ENCODE results near the gene ERMAP.
"Not testable (repeated sequence)": the region's sequence is repeated elsewhere in the genome, so short reads cannot be mapped to it uniquely, and the experiment has no call there.

Gene ERMAP

DNA sequence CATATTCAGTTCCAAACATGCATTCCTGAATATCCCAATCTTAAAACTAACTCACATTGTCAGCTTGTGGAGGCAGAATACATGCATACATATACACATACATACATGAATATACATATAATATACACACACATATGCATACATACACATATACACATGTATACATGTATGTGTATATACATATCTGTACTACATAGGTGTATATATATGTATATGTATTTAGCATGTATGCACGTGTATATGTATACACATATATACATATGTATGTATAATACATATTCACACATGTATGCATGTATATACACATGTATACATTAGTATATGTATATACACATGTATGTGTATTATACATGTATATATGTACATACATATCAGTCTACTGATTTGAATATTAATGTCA is 28.3 kb downstream of the ERMAP start:
- no peak for DNase-seq (ENCODE audit: low read depth)

DNA sequence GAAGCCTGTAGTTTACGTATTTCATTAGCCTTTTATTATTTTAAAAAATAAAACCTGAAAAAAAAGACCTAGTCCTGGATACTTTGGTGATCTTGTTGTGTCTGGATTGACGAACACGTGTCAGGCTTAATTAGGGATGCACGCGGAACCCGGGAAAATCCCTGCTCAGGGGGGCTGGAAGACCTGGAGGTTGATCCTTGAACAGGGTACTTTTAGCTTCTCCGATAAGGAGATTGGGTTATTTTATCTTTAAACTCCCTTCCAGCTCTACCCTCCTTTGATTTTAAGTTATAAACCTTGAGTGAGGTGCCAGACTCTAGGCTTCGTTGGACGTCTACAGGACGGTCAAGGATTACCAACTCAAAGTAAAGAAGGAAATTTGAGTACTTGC is 28.9 kb downstream of the ERMAP start:
- DNase-seq (ENCODE audit: low read depth), result no peak

DNA sequence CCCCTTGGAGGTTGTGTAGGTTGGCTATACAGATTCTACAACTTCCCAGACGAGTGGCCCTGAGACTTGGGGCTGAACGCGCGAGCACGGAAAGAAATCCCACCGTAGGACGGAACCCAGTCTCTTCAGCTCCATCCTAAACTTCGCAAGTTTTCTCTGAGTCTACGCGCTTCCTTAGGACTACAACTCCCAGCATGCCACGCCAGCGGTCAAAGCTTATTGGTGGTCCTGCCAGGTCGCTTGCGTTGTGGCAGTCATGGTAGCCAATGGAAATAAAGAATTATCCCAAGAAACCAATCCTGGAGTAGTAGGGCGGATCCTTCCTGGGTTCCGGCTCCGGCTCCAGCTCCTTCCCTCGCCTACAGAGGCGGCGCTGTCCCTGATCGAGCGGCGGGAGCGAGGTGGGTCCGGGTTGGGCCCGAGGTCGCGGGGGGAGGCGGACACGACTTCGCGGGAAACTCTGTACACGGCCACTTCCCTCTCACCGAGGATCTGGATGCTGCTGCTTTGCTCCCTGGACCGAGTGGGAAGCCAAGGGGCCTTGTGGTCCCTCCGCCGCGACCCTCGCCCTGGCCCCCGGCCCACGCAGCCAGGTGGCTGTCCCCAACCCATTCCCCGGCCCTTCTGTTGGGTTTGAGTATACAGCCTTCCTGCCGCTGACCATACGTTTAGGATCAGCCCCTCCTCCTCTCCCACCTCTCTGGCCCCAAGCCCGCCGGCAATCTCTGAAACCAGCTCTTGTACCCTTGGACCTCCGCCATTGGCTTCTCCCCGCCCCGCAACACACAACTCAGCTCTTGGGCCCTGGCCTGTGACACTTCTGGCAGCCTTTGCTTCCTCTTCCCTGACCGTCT is 29.6 kb downstream of the ERMAP start, which contains the start of gene ZNF691:
TSS of gene ZNF691 (plus strand) at position 357 of the 854 bp plus-strand sequence. CDS start 3,046 bp downstream, outside the sequence.
- peak; percentile 83 for DNase-seq (ENCODE audit: low read depth)

DNA sequence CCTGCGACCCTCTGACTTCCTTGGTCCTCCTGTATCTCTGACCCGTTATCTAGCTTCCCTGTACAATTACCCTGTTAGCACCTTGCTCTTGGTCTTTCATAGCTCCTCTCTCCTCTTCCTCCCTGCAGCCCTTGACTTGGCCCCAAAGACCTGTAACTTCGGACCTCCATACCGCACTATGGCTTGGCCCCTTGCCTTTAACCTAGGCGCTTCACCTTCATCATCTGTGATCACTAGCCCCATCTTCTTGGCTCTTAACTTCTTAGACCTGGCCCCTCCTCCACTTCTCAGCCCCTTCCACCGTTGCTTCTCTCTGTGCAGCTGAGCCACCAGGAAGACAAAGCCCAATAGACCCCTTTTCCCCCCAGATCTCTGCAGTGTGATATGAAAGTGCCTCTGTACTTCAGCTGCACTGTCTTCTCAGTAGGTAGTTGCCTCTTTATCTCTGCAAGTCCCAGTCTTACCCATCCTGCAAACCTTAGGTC is 30.2 kb downstream of the ERMAP start:
- DNase-seq (ENCODE audit: low read depth), result no peak

DNA sequence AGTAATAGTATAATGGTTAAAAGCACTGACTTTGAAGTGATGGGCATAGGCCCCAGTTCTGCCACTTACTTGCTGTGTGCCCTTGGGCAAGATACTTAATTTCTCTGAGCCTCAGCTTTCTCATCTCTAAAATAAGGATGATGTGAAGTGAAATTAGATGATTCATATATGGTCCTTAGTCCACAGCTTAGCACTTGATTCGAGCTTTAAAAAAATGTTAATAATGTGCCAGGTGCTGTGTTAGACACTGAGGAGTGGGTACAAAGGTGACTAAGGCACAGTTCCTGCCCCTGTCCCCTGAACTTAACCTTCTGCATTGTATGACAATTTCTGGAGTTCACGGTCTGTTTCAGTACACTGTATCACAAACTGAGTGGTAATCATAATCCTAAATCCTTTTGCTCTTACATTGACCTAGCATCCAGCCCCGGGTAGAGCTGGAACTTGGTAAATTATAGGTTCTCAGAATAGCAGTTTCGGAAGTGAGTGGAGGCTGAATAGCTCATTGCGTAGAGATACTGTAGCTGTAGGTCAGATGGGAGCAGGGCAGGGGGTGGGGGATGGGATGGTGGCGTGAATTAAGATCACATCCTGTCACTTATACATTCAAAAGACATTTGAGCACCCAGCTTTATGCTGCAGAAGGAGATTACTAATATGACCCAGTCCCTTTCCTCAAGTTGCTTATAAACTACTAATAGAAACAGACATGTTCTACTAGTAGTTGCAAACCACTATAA is 31.0 kb downstream of the ERMAP start:
- DNase-seq (ENCODE audit: low read depth), result no peak

DNA sequence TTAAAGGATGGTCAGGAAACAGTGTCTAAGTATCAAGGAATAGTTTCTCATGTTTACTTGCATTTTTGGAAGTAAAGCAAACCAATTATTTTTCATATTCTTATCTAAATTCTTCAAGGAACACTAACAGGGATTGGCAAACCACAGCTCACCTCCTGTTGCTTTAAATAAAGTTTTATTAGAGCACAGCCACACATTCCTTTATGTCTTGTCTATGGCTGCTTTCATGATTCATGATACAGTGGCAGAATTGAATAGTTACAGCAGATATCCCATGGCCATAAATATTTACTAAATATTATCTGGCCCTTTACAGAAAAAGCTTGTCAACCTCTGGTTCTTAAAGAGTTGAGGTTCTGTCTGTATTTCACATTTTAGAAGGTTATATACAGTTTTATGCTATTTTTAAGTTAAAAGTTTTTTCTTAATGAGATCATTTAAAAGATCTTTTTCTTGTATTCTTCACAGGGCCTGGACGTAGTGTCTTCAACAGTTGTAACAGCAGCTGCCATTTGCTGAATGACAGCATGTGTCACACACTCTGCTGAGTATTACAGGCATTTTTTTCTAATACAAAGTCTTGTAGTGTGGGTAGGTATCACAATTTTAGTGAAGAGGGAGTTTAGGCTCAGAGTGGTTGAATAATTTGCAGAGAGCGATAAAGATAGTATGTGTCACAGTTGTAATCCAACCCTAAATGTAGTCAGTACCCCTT is 32.1 kb downstream of the ERMAP start:
- DNase-seq (ENCODE audit: low read depth), result no peak

DNA sequence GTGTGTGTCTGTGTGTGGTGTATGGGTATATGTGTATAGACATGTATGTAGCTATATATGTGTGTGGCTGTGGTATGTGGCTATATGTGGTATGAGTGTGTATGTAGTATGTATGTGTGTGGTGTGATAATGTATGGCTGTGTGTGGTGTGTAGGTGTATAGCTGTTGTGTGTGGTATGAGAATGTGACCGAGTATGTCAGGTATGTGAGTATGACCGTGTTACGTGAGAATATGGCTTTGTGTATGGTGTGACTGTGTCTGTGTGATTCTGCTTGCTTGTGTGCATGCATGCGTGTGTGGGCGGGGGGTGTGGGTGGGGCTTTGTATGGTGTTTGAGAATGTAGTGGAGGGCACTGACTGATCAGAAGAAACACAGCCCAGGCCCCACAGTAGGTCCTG is 33.0 kb downstream of the ERMAP start:
- no peak for DNase-seq (ENCODE audit: low read depth)

DNA sequence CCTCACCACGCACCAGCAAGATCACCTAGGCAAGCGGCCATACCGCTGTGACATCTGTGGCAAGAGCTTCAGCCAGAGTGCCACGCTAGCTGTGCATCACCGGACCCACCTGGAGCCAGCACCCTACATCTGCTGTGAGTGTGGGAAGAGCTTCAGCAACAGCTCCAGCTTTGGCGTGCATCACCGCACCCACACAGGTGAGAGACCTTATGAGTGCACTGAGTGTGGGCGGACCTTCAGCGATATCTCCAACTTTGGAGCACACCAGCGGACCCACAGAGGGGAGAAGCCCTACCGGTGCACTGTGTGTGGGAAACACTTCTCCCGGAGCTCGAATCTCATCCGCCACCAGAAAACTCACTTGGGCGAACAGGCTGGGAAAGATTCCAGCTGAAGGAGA is 34.5 kb downstream of the ERMAP start:
- DNase-seq (ENCODE audit: low read depth), result no peak

DNA sequence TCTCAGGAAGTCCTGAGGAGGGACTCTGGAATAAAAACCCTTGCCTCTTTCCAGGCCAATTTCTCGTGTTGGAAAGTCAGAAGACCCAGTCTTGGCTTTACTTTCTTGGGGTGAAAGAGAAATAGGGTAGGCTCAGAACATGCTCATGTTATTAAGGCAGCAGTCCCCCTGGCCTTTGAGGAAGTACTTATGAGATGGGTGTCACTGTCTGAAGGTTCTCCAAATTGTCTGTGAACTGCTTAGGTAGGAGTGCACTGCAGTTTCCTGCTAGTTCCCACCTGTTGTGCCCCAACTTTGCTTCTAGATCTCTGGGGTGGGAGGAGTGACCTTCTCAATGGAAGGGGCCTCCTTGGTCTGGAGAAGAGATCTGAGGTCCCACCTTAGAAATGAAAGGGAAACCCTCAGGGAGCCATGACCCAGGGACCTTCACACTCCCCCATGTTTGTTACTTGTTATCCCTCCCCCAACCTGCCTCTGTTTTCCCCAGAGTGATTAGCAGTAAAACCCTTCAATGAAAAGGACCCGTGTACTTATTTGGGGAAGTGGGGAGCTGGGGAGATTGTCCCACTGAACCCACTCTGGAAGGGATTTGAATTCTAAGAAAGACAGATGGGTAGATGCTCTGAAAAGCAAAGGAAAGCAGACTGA is 35.2 kb downstream of the ERMAP start:
- no peak for DNase-seq (ENCODE audit: low read depth)

DNA sequence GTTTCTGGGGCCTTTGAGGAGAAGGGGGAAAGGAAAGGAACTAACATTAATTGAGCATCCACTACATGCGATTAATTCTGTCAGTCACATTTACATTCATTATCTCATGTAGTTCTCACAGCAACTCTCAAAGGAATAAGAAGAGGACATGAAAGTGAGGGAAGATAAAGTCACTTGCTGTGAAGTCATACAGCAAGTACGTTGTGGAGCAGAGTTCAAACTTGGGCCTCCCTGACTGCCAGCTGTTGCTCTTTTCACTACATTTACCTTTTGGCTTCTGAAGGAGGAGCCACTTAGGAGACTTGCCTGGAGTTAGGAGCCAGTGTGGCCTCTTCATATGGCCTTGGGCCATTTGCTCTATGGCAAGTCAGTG is 35.7 kb downstream of the ERMAP start:
- no peak for DNase-seq (ENCODE audit: low read depth)

DNA sequence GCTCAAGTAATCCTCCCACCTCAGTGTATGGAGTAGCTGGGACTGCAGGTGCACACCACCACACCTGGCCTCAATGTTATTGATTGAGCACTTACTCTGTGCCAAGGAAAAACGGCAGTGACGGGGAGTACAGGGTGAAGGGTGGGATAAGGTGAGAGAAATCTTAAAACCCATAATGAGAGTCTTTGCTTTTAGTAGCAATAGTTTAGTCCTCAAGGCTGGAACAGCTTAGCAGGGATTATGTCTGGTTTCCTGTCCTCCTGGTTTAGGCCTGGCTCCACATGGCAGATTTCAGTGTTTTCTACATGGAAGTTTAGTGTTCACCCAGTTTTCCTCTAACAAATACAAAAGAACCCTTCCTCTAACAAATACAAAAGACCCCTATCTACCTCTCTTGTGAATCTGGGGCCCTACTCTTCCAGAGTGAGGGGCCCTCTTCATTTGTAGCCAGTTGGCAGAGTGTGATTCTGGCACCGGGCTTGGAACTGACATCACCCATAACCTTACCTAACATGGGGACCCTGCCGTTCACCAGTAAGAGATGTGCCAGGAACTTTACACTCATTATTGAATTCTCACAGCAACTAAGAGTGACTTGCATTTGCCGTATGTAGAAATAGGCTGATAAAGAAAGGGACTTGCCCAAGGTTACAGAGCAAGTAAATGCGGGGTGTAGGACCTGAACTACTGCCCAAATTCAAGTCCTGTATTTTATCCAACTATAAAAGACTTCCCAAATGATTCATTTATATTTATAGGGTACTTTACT is 36.4 kb downstream of the ERMAP start:
- DNase-seq (ENCODE audit: low read depth), result no peak

DNA sequence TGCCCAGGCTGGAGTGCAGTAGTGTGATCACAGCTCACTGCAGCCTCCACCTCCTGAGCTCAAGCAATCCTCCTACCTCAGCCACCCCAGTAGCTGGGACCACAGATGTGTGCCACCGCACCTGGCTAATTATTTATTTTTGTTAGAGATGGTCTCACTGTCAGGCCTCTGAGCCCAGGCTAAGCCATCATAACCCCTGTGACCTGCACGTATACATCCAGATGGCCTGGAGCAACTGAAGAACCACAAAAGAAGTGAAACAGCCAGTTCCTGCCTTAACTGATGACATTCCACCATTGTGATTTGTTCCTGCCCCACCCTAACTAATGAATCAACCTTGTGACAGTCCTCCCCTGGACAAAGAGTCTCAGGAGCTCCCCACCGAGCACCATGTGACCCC is 39.6 kb downstream of the ERMAP start:
- not testable (repeated sequence) for DNase-seq (ENCODE audit: low read depth)

DNA sequence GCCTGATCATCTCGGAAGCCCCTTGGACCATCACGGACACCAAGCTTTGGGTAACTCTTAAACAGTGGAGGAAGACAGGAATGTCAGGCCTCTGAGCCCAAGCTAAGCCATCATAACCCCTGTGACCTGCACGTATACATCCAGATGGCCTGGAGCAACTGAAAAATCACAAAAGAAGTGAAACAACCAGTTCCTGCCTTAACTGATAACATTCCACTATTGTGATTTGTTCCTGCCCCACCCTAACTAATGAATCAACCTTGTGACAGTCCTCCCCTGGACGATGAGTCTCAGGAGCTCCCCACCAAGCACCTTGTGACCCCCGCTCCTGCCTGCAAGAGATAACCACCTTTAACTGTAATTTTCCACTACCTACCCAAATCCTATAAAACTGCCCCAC is 42.4 kb downstream of the ERMAP start:
- not testable (repeated sequence) for DNase-seq (ENCODE audit: low read depth)

DNA sequence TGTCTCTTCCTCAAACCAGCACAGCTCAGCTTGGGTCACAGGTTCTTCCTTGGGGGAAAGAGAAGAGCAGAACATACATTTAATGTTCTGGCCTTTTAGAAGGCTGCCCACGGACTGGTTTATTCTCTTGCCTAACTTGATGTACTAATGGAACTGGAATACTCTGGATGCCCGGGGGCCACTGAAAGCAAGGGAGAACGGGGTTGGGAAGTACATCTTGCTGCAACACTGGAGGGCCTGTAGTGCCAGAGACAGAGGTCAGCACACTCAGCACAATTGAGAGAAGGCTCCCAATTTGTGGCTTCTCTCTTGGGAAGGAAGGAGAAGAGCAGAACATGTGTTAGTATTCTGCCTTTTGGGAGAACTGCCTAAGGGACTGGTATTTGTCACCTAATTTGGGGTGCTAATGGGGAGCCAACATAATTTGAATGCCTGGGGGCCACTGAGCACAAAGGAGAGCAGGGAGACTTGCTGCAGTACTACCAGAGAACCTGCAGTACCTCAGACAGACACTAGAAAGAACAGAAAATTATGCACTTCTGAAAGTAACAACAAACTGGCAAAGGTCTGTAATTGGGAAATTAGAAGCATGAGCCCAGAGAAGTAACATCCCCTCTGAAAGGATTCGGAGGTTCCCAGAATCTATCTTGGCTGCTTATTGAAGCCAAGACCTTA is 43.6 kb downstream of the ERMAP start:
- DNase-seq (ENCODE audit: low read depth), result no peak

DNA sequence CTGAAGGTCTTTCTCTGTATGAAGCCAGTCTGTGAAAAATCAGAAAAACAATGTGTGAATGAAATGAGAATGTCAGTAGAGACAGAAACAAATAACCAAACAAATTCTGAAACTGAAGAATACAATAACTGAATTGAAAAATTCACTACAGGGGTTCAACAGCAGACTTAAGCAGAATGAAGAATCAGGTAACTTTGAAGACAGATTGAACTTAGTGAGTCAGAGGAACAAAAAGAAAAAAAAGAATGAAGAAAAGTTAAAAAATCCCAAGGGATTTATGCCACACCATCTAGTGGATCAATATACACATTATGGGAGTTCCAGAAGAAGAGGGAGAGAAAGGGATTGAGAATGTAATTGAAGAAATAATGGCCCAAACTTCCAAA is 44.1 kb downstream of the ERMAP start:
- no peak for DNase-seq (ENCODE audit: low read depth)

DNA sequence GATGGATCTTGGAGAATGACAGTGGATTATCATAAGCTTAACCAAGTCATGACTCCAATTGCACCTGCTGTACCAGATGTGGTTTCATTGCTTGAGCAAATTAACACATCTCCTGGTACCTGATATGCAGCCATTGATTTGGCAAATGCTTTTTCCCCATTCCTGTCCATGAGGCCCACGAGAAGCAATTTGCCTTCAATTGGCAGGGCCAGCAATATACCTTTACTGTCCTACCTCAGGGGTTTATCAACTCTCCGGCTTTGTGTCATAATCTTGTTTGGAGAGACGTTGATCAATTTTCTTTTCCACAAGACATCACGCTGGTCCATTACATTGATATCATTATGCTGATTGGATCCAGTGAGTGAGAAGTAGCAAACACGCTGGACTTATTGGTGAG is 49.6 kb downstream of the ERMAP start:
- DNase-seq (ENCODE audit: low read depth), result no peak

DNA sequence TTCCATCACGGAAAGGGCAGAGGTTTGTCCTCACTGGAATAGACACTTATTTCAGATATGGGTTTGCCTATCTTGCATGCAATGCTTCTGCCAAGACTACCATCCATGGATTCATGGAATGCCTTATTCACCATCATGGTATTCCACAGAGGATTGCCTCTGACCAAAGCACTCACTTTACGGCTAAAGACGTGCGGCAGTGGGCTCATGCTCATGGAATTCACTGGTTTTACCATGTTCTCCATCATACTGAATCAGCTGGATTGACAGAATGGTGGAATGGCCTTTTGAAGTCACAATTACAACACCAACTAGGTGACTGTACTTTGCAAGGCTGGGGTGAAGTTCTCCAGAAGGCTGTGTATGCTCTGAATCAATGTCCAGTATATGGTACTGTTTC is 51.5 kb downstream of the ERMAP start:
- DNase-seq (ENCODE audit: low read depth), result not testable (repeated sequence)

DNA sequence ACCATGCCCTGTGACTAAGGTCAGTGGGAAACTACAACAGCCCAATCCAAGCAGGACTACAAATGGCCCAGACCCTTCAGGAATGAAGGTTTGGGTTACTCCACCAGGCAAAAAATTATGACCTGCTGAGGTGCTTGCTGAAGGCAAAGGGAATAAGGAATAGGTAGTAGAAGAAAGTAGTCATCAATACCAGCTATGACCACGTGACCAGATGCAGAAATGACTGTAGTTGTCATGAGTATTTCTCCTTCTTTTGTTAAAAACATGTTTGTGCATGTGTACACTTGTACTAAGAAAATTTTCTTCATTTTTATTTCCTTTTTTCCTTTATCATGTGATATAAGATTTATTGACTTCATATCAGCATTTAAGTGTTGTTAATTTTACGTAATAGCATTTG is 52.3 kb downstream of the ERMAP start:
- not testable (repeated sequence) for DNase-seq (ENCODE audit: low read depth)

DNA sequence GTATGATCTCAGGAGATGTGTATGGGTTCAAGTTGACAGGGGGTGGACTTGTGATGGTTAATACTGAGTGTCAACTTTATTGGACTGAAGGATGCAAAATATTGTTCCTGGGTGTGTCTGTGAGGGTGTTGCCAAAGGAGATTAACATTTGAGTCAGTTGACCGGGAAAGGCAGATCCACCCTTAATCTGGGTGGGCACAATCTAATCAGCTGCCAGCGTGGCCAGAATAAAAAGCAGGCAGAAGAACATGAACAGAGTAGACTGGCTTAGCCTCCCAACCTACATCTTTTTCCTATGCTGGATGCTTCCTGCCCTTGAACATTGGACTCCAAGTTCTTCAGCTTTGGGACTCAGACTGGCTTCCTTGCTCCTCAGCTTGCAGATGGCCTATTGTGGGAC is 52.8 kb downstream of the ERMAP start:
- DNase-seq (ENCODE audit: low read depth), result not testable (repeated sequence)

DNA sequence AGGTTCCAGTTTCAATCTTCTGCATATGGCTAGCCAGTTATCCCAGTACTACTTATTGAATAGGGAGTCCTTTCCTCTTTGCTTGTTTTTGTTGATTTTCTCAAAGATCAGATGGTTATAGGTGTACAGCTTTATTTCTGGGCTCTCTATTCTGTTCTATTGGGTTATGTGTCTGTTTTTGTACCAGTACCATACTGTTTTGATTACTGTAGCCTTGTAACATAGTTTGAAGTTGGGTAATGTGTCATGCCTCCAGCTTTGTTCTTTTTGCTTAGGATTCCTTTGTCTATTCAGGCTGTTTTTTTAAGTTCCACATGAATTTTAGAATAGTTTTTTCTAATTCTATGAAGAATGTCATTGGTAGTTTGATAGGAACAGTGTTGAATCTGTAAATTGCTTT is 56.2 kb downstream of the ERMAP start:
- not testable (repeated sequence) for DNase-seq (ENCODE audit: low read depth)

DNA sequence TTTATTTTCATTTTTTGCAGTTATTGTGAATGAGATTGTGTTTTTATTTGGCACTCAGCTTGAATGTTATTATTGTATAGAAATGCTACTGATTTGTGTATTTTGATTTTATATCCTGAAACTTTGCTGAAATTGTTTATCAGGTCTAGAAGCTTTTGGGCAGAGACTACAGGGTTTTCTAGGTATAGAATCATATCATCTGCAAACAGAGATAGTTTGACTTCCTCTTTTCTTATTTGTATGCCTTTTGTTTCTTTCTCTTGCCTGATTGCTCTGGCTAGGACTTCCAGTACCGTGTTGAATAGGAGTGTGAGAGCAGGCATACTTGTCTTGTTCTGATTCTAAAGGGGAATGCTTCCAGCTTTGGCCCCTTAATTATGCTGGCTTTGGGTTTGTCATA is 56.7 kb downstream of the ERMAP start:
- no peak for DNase-seq (ENCODE audit: low read depth)

Data from activated T-cell treated with anti-CD3 and anti-CD28 coated beads for 24 hours (primary cell).